MM.1S (cell line): ENCODE results near the gene MAS1.

Source experiments
- DNase-seq: peaks from one replicate; pipeline ENCODE4 v3.0.0-alpha.2; 2015
- H2AFZ ChIP-seq: fragments of 300-600 bp; sonication (generic); 2 replicates; pipeline ENCODE4 v1.6.0; 2016; ENCODE audit warnings: antibody characterized with exemption, low read length
- H3F3A ChIP-seq: fragments of 300-600 bp; sonication (generic); 2 replicates; pipeline ENCODE4 v1.6.1; 2016; ENCODE audit warnings: mild to moderate bottlenecking, antibody characterized with exemption, low read length, moderate library complexity, mixed read lengths; ENCODE audit not compliant: insufficient read depth
- H3K27ac ChIP-seq: fragments of 300-600 bp; sonication (generic); 2 replicates; pipeline ENCODE4 v1.5.1; 2016; ENCODE audit warnings: mild to moderate bottlenecking, low read length
- H3K27me3 ChIP-seq: fragments of 300-600 bp; sonication (generic); replicated peaks from 2 replicates; pipeline ENCODE4 v1.6.0; 2016; ENCODE audit warnings: low read length; ENCODE audit not compliant: insufficient read depth
- H3K36me3 ChIP-seq: fragments of 300-600 bp; sonication (generic); replicated peaks from 2 replicates; pipeline ENCODE4 v1.6.1; 2016; ENCODE audit warnings: mild to moderate bottlenecking, low read length, mixed read lengths; ENCODE audit not compliant: insufficient read depth
- H3K4me1 ChIP-seq: fragments of 300-600 bp; sonication (generic); 2 replicates; pipeline ENCODE4 v1.6.1; 2016; ENCODE audit warnings: low read length, mixed read lengths
- H3K4me2 ChIP-seq: fragments of 300-600 bp; sonication (generic); 2 replicates; pipeline ENCODE4 v1.6.0; 2016; ENCODE audit warnings: low read depth, low read length
- H3K4me3 ChIP-seq: fragments of 300-600 bp; sonication (generic); 2 replicates; pipeline ENCODE4 v1.5.1; 2016; ENCODE audit warnings: low read length, mixed read lengths
- H3K79me2 ChIP-seq: fragments of 300-600 bp; sonication (generic); 2 replicates; pipeline ENCODE4 v1.6.1; 2016; ENCODE audit warnings: mixed run types, low read length, mixed read lengths
- H3K9ac ChIP-seq: fragments of 300-600 bp; sonication (generic); 2 replicates; pipeline ENCODE4 v1.6.1; 2016; ENCODE audit warnings: low read length, mixed read lengths
- H3K9me2 ChIP-seq: fragments of 300-600 bp; sonication (generic); replicated peaks from 2 replicates; pipeline ENCODE4 v1.6.1; 2016; ENCODE audit warnings: mild to moderate bottlenecking, low read length, mixed read lengths; ENCODE audit not compliant: insufficient read depth
- H3K9me3 ChIP-seq: fragments of 300-600 bp; sonication (generic); replicated peaks from 2 replicates; pipeline ENCODE4 v1.6.1; 2016; ENCODE audit warnings: mild to moderate bottlenecking, low read length, mixed read lengths; ENCODE audit not compliant: insufficient read depth
- H4K20me1 ChIP-seq: fragments of 300-600 bp; sonication (generic); 2 replicates; pipeline ENCODE4 v1.6.1; 2016; ENCODE audit warnings: mild to moderate bottlenecking, low read length, moderate library complexity, mixed read lengths; ENCODE audit not compliant: insufficient read depth
- CTCF ChIP-seq: fragments of 300-600 bp; sonication (generic); IDR thresholded peaks from 2 replicates; pipeline ENCODE4 v1.5.1; 2016; ENCODE audit warnings: antibody characterized with exemption, low read length, mixed read lengths
- EZH2 ChIP-seq: fragments of 300-600 bp; sonication (generic); optimal IDR thresholded peaks from 2 replicates; pipeline ENCODE3; 2017; ENCODE audit warnings: low read depth, mild to moderate bottlenecking, antibody characterized with exemption, low read length, mixed read lengths
- EZH2phosphoT487 ChIP-seq: fragments of 300-600 bp; sonication (generic); IDR thresholded peaks from 2 replicates; pipeline ENCODE4 v1.6.1; 2018; ENCODE audit warnings: antibody characterized with exemption, low read length

The MAS1 gene

GRCh38 chr6:159939591-159940016 is 48.8 kb downstream of the MAS1 start:
- no peak for TF ChIP-seq CTCF
- TF ChIP-seq EZH2phosphoT487, result no peak
- no peak for TF ChIP-seq EZH2
- Histone ChIP-seq H3K4me2 (no peak overlapping the region), H3K79me2 (no peaks in the 10 kb centered on the region), H3K9me3 (no peaks in the 10 kb centered on the region), H3K4me3 (no peak overlapping the region), H3K27ac (no peak overlapping the region), H3F3A (no peaks in the 10 kb centered on the region), H3K4me1 (no peaks in the 10 kb centered on the region), H3K9me2 (no peaks in the 10 kb centered on the region), H4K20me1 (no peaks in the 10 kb centered on the region), H3K36me3 (no peaks in the 10 kb centered on the region), H3K9ac (no peak overlapping the region), H2AFZ (no peak overlapping the region), H3K27me3 (no peaks in the 10 kb centered on the region)
- DNase-seq, result no peak
